ENCODE data around the gene EPB41L4A.

EPB41L4A gene

DNA sequence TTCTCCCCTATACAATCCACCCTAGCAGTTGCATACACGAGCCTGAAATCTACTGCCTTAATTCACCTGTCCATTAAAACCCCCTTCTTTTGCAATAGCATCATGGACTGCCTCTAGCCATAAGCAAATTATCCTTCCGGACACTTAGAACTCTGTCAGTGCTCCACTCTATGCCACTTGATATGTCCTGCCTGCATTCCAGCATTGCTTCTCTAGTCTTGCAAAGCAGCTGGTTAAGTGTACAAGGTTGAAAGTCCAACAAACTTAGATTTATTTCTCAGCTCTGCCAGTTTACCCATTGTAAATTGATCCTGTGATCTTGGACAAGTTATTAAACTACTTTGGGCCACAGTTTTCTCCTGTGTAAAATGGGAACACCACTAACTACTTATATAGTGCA lies 197.9 kb downstream of the EPB41L4A start:
- Histone ChIP-seq H3K27ac (ENCODE audit: low read length, poor library complexity, severe bottlenecking) (peak overlapping the region; percentile 65), H3K14ac (ENCODE audit: low read length in 2 of 2) (no peak overlapping the region), H3K4me3 (ENCODE audit: insufficient read depth in 1 of 2, low read depth in 1 of 2, low read length in 2 of 2) (no peak overlapping the region), H3K79me1 (replicated peaks; ENCODE audit: low read length, poor library complexity, severe bottlenecking) (no peaks in the 10 kb centered on the region), H2AK5ac (ENCODE audit: low read length, severe bottlenecking) (no peak overlapping the region), H3K4me2 (ENCODE audit: low read length, poor library complexity, severe bottlenecking) (no peak overlapping the region), H3K27me3 (ENCODE audit: control insufficient read depth in 1 of 2, insufficient read depth in 1 of 2, low read length in 2 of 2) (no peaks in the 10 kb centered on the region), H2AFZ (ENCODE audit: low read depth, low read length) (no peak overlapping the region), H2BK5ac (ENCODE audit: low read depth, low read length, poor library complexity, severe bottlenecking) (no peak overlapping the region), H3K9ac (ENCODE audit: low read length) (no peak overlapping the region), H4K8ac (ENCODE audit: low read length) (no peak overlapping the region), H3K18ac (ENCODE audit: low read depth in 1 of 2, low read length in 2 of 2) (no peak overlapping the region), H3K23ac (ENCODE audit: low read length in 2 of 2) (no peak overlapping the region), H3K4ac (ENCODE audit: low read depth in 1 of 2, low read length in 2 of 2) (no peak overlapping the region), H3K36me3 (ENCODE audit: control insufficient read depth in 1 of 2, insufficient read depth in 2 of 2, low read depth in 1 of 2, low read length in 2 of 2) (no peaks in the 10 kb centered on the region), H2BK120ac (ENCODE audit: low read depth, low read length) (no peak overlapping the region), H2BK12ac (ENCODE audit: low read length in 2 of 2) (no peak overlapping the region), H3K9me3 (ENCODE audit: control insufficient read depth, low read length) (no peaks in the 10 kb centered on the region), H2BK15ac (ENCODE audit: low read depth, poor library complexity, severe bottlenecking) (no peak overlapping the region), H4K91ac (ENCODE audit: low read length) (no peak overlapping the region), H3K4me1 (ENCODE audit: control insufficient read depth, insufficient read depth, low read depth, low read length) (peaks cover 5% of the 10 kb centered on the region)
- DNase-seq = no peak
- 79% methylated on average over 2 of the region's 2 CpGs for WGBS

DNA sequence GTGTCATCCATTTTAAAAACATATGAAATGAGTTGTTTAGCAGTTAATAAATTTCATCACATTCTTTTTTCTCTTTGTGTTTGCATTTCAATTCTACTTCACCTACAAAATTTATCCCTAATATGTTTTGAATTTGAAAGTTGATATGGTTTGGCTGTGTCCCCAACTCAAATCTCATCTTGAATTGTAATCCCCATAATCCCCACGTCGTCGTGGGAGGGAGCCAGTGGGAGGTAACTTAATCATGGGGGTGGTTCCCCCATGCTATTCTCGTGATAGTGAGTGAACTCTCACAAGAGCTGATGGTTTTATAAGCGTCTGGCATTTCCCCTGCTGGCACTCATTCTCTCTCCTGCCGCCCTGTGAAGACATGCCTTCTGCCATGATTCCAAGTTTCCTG lies 200.1 kb downstream of the EPB41L4A start:
- Histone ChIP-seq H4K91ac (ENCODE audit: low read length) (no peak overlapping the region), H2AK5ac (ENCODE audit: low read length, severe bottlenecking) (no peak overlapping the region), H2BK5ac (ENCODE audit: low read depth, low read length, poor library complexity, severe bottlenecking) (no peak overlapping the region), H3K18ac (ENCODE audit: low read depth in 1 of 2, low read length in 2 of 2) (no peak overlapping the region), H3K9ac (ENCODE audit: low read length) (no peak overlapping the region), H2BK15ac (ENCODE audit: low read depth, poor library complexity, severe bottlenecking) (no peak overlapping the region), H3K27me3 (ENCODE audit: control insufficient read depth in 1 of 2, insufficient read depth in 1 of 2, low read length in 2 of 2) (no peaks in the 10 kb centered on the region), H3K79me1 (replicated peaks; ENCODE audit: low read length, poor library complexity, severe bottlenecking) (no peaks in the 10 kb centered on the region), H2BK12ac (ENCODE audit: low read length in 2 of 2) (no peak overlapping the region), H2BK120ac (ENCODE audit: low read depth, low read length) (no peak overlapping the region), H2AFZ (ENCODE audit: low read depth, low read length) (no peak overlapping the region), H3K27ac (ENCODE audit: low read length, poor library complexity, severe bottlenecking) (no peak overlapping the region), H3K4ac (ENCODE audit: low read depth in 1 of 2, low read length in 2 of 2) (no peak overlapping the region), H3K4me2 (ENCODE audit: low read length, poor library complexity, severe bottlenecking) (no peak overlapping the region), H3K4me3 (ENCODE audit: insufficient read depth in 1 of 2, low read depth in 1 of 2, low read length in 2 of 2) (no peak overlapping the region), H3K4me1 (ENCODE audit: control insufficient read depth, insufficient read depth, low read depth, low read length) (peaks cover 5% of the 10 kb centered on the region), H3K23ac (ENCODE audit: low read length in 2 of 2) (no peak overlapping the region), H4K8ac (ENCODE audit: low read length) (no peak overlapping the region), H3K36me3 (ENCODE audit: control insufficient read depth in 1 of 2, insufficient read depth in 2 of 2, low read depth in 1 of 2, low read length in 2 of 2) (no peaks in the 10 kb centered on the region), H3K14ac (ENCODE audit: low read length in 2 of 2) (no peak overlapping the region), H3K9me3 (ENCODE audit: control insufficient read depth, low read length) (no peaks in the 10 kb centered on the region)
- DNase-seq = no peak
- 69% methylated on average over 5 of the region's 6 CpGs for WGBS

DNA sequence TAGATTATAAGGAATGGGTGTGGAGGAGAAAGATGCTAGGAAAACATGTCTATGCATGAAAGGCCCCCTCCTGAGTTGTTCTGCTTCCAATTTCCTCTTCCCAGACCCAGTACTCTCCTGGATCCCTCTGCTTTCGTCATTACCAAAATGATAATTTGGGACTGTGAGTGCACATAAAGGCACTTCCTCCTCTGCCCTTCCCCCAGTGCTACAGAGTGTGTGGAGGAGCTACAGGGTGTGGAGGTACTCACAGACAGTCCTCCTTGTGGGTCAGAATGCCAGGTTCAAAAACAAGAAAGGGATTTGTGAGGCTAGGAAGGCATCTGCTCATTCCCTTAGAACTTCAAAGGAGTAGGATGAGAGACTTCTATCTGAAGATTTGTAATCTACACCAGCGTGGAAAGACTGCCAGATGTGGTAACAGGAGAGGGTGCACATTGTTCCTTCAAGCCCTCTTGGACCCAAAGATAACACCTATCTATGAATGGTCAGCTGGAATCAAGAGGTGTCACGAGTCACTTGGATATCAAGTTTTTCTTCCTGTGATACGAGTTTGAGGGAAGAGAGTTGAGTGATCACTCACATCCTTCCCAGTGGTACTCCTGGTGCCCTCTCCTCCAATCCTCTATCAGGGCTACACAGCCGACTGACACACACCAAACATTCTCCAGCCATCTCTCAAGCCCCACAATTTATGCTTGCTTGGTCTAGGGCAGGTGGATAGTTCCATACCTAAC lies 201.1 kb downstream of the EPB41L4A start:
- no peaks in the 10 kb centered on the region for H3K79me1 ChIP-seq (replicated peaks; ENCODE audit: low read length, poor library complexity, severe bottlenecking)
- H3K4me2 ChIP-seq (ENCODE audit: low read length, poor library complexity, severe bottlenecking) = no peak overlapping the region
- no peak overlapping the region for H3K4me3 ChIP-seq (ENCODE audit: insufficient read depth in 1 of 2, low read depth in 1 of 2, low read length in 2 of 2)
- no peak overlapping the region for H2BK5ac ChIP-seq (ENCODE audit: low read depth, low read length, poor library complexity, severe bottlenecking)
- no peak overlapping the region for H4K8ac ChIP-seq (ENCODE audit: low read length)
- no peak overlapping the region for H3K18ac ChIP-seq (ENCODE audit: low read depth in 1 of 2, low read length in 2 of 2)
- H2BK15ac ChIP-seq (ENCODE audit: low read depth, poor library complexity, severe bottlenecking) = no peak overlapping the region
- no peak overlapping the region for H4K91ac ChIP-seq (ENCODE audit: low read length)
- no peak overlapping the region for H2BK120ac ChIP-seq (ENCODE audit: low read depth, low read length)
- H3K9ac ChIP-seq (ENCODE audit: low read length) = no peak overlapping the region
- H2BK12ac ChIP-seq (ENCODE audit: low read length in 2 of 2) = no peak overlapping the region
- no peak overlapping the region for H3K14ac ChIP-seq (ENCODE audit: low read length in 2 of 2)
- H2AFZ ChIP-seq (ENCODE audit: low read depth, low read length) = no peak overlapping the region
- H3K23ac ChIP-seq (ENCODE audit: low read length in 2 of 2) = no peak overlapping the region
- H2AK5ac ChIP-seq (ENCODE audit: low read length, severe bottlenecking) = no peak overlapping the region
- H3K36me3 ChIP-seq (ENCODE audit: control insufficient read depth in 1 of 2, insufficient read depth in 2 of 2, low read depth in 1 of 2, low read length in 2 of 2) = no peaks in the 10 kb centered on the region
- WGBS = 58% methylated on average over 3 of the region's 5 CpGs
- no peaks in the 10 kb centered on the region for H3K27me3 ChIP-seq (ENCODE audit: control insufficient read depth in 1 of 2, insufficient read depth in 1 of 2, low read length in 2 of 2)
- DNase-seq = no peak
- peaks cover 5% of the 10 kb centered on the region for H3K4me1 ChIP-seq (ENCODE audit: control insufficient read depth, insufficient read depth, low read depth, low read length)
- no peak overlapping the region for H3K27ac ChIP-seq (ENCODE audit: low read length, poor library complexity, severe bottlenecking)
- no peak overlapping the region for H3K4ac ChIP-seq (ENCODE audit: low read depth in 1 of 2, low read length in 2 of 2)
- no peaks in the 10 kb centered on the region for H3K9me3 ChIP-seq (ENCODE audit: control insufficient read depth, low read length)

DNA sequence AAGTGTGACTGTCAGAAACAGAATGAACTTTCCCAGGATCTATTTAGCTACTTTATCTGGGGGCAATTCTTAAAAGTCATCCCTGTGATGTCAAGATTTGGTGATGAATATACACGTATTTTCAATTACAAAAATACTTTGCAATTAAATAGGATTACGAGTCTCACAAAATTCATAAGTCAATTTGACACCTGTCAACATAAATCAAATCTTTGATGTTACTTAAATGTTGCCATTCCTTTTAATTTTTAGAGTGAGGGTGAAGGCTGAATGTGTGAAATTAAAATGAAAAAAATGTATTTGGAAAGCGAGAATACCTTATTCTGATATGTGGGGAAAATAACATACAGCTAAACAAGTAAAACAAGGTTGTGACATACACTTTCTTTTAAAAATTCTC lies 202.9 kb downstream of the EPB41L4A start:
- no peak overlapping the region for H3K23ac ChIP-seq (ENCODE audit: low read length in 2 of 2)
- no peak overlapping the region for H2BK15ac ChIP-seq (ENCODE audit: low read depth, poor library complexity, severe bottlenecking)
- no peak overlapping the region for H2BK120ac ChIP-seq (ENCODE audit: low read depth, low read length)
- H2AFZ ChIP-seq (ENCODE audit: low read depth, low read length) = no peak overlapping the region
- H2BK5ac ChIP-seq (ENCODE audit: low read depth, low read length, poor library complexity, severe bottlenecking) = no peak overlapping the region
- no peak overlapping the region for H4K91ac ChIP-seq (ENCODE audit: low read length)
- H3K4me1 ChIP-seq (ENCODE audit: control insufficient read depth, insufficient read depth, low read depth, low read length) = no peaks in the 10 kb centered on the region
- H3K4ac ChIP-seq (ENCODE audit: low read depth in 1 of 2, low read length in 2 of 2) = no peak overlapping the region
- H3K4me3 ChIP-seq (ENCODE audit: insufficient read depth in 1 of 2, low read depth in 1 of 2, low read length in 2 of 2) = no peak overlapping the region
- H3K9me3 ChIP-seq (ENCODE audit: control insufficient read depth, low read length) = no peaks in the 10 kb centered on the region
- WGBS = no CpG with 5 or more reads among the region's 3 CpGs
- H3K18ac ChIP-seq (ENCODE audit: low read depth in 1 of 2, low read length in 2 of 2) = no peak overlapping the region
- H3K27ac ChIP-seq (ENCODE audit: low read length, poor library complexity, severe bottlenecking) = no peak overlapping the region
- H3K9ac ChIP-seq (ENCODE audit: low read length) = no peak overlapping the region
- no peak for DNase-seq
- no peaks in the 10 kb centered on the region for H3K36me3 ChIP-seq (ENCODE audit: control insufficient read depth in 1 of 2, insufficient read depth in 2 of 2, low read depth in 1 of 2, low read length in 2 of 2)
- H3K14ac ChIP-seq (ENCODE audit: low read length in 2 of 2) = no peak overlapping the region
- no peak overlapping the region for H2AK5ac ChIP-seq (ENCODE audit: low read length, severe bottlenecking)
- H3K79me1 ChIP-seq (replicated peaks; ENCODE audit: low read length, poor library complexity, severe bottlenecking) = no peaks in the 10 kb centered on the region
- H3K4me2 ChIP-seq (ENCODE audit: low read length, poor library complexity, severe bottlenecking) = no peak overlapping the region
- H4K8ac ChIP-seq (ENCODE audit: low read length) = no peak overlapping the region
- H3K27me3 ChIP-seq (ENCODE audit: control insufficient read depth in 1 of 2, insufficient read depth in 1 of 2, low read length in 2 of 2) = no peaks in the 10 kb centered on the region
- no peak overlapping the region for H2BK12ac ChIP-seq (ENCODE audit: low read length in 2 of 2)

All from mesenchymal stem cell (in vitro differentiated cells and primary cell).